Immature natural killer cell (primary cell): ENCODE measurements around the gene NTPCR. TPM values are rescaled to one million over a fixed set of nuclear protein-coding genes. Genes with fewer than 3 reads are reported as not detected.
"Not testable (repeated sequence)": the region's sequence is repeated elsewhere in the genome, so short reads cannot be mapped to it uniquely, and the experiment has no call there.

Experiments
- DNase-seq, 3 donors: peaks; one replicate each; pipeline ENCODE4 v3.0.0; 2022; ENCODE audit warnings: mixed read lengths in 1 of 3
- H3K27ac Mint-ChIP-seq, 6 donors: one replicate each; pipeline ENCODE4 v1.8.0; 2020; ENCODE audit warnings: mixed read lengths in 6 of 6, mild to moderate bottlenecking in 5 of 6, inconsistent platforms in 4 of 6, moderate library complexity in 3 of 6
- H3K27me3 Mint-ChIP-seq, 3 donors: one replicate each; pipeline ENCODE4 v1.8.0; 2020 to 2021; ENCODE audit warnings: low read depth in 3 of 3, mild to moderate bottlenecking in 3 of 3, mixed read lengths in 3 of 3, moderate library complexity in 3 of 3, inconsistent platforms in 1 of 3
- H3K36me3 Mint-ChIP-seq, 3 donors: one replicate each; pipeline ENCODE4 v1.8.0; 2020; ENCODE audit warnings: mixed read lengths in 3 of 3, inconsistent platforms in 2 of 3, mild to moderate bottlenecking in 2 of 3
- H3K4me1 Mint-ChIP-seq, 2 donors: one replicate each; pipeline ENCODE4 v1.8.0; 2020; ENCODE audit warnings: inconsistent platforms in 2 of 2, mild to moderate bottlenecking in 2 of 2, mixed read lengths in 2 of 2, moderate library complexity in 1 of 2
- H3K4me3 Mint-ChIP-seq, 5 donors: one replicate each; pipeline ENCODE4 v1.8.0; 2020; ENCODE audit warnings: mild to moderate bottlenecking in 5 of 5, mixed read lengths in 5 of 5, inconsistent platforms in 3 of 5, moderate library complexity in 3 of 5
- H3K9me3 Mint-ChIP-seq, 6 donors: one replicate each; pipeline ENCODE4 v1.8.0; 2020; ENCODE audit warnings: mild to moderate bottlenecking in 6 of 6, mixed read lengths in 6 of 6, inconsistent platforms in 4 of 6, moderate library complexity in 3 of 6
- polyA plus RNA-seq, 3 donors: library from polyadenylated mRNA; unstranded; fragments of 300-500 nt; fragmentation: Illumina TruSeq; gene quantifications; one replicate each; pipeline ENCODE4 v1.2.3, GENCODE V29; 2021

The NTPCR gene
- 10 to 100 TPM; 34.3 to 71.2 (median 57.3) TPM for polyA plus RNA-seq

GRCh38 chr1:232950197-232951176, at the start of gene NTPCR:
TSS of gene NTPCR (plus strand) at chr1:232950611. CDS start at chr1:232950711, 100 bp downstream.
- peaks cover 43 to 48% of the 10 kb centered on the region in 2 donors for H3K4me1 Mint-ChIP-seq
- peak; percentile 92 to 95 (median 94) for DNase-seq
- peak within 1 kb of the TSS; percentile 81 to 97 (median 94) for H3K27ac Mint-ChIP-seq
- H3K27me3 Mint-ChIP-seq, result peaks cover 2 to 15% (median 8%) of the 10 kb centered on the region in 3 donors
- H3K4me3 Mint-ChIP-seq, result peak within 1 kb of the TSS; percentile 95 to 97 (median 97)
- no peaks in the 10 kb centered on the region for H3K36me3 Mint-ChIP-seq
- no peaks in the 10 kb centered on the region for H3K9me3 Mint-ChIP-seq

GRCh38 chr1:232900818-232901217, 49.6 kb upstream of the NTPCR start:
- Mint-ChIP-seq H3K9me3 (no peaks in the 10 kb centered on the region), H3K4me3 (no peak overlapping the region), H3K4me1 (no peaks in the 10 kb centered on the region), H3K27ac (no peak overlapping the region), H3K36me3 (no peaks in the 10 kb centered on the region), H3K27me3 (peaks cover 2 to 9% (median 3%) of the 10 kb centered on the region in 3 donors)
- no peak for DNase-seq

GRCh38 chr1:232901255-232901654, 49.2 kb upstream of the NTPCR start:
- Mint-ChIP-seq H3K4me3 (no peak overlapping the region), H3K9me3 (no peaks in the 10 kb centered on the region), H3K27me3 (peaks cover 2 to 8% (median 8%) of the 10 kb centered on the region in 3 donors), H3K36me3 (no peaks in the 10 kb centered on the region), H3K4me1 (no peaks in the 10 kb centered on the region), H3K27ac (no peak overlapping the region)
- no peak for DNase-seq

- no peak overlapping the region for H3K27ac Mint-ChIP-seq
- no peaks in the 10 kb centered on the region for H3K9me3 Mint-ChIP-seq
- H3K4me1 Mint-ChIP-seq, result no peaks in the 10 kb centered on the region
- H3K36me3 Mint-ChIP-seq, result no peaks in the 10 kb centered on the region
- no peak overlapping the region for H3K4me3 Mint-ChIP-seq
- no peak for DNase-seq
- peaks cover 2 to 14% (median 3%) of the 10 kb centered on the region in 3 donors for H3K27me3 Mint-ChIP-seq
Observed at GRCh38 chr1:232902774-232903350, 47.5 kb upstream of the NTPCR start.

- peaks cover 0 to 17% (median 3%) of the 10 kb centered on the region in 3 donors for H3K27me3 Mint-ChIP-seq
- peaks cover under 1 to 2% of the 10 kb centered on the region in 2 donors for H3K4me1 Mint-ChIP-seq
- H3K4me3 Mint-ChIP-seq, result no peak overlapping the region
- H3K27ac Mint-ChIP-seq, result no peak overlapping the region
- H3K36me3 Mint-ChIP-seq, result no peaks in the 10 kb centered on the region
- H3K9me3 Mint-ChIP-seq, result no peaks in the 10 kb centered on the region
- DNase-seq, result no peak
Observed at GRCh38 chr1:232904131-232904530, 46.3 kb upstream of the NTPCR start.

- Mint-ChIP-seq H3K27ac (no peak overlapping the region), H3K27me3 (peaks cover 0 to 18% (median 3%) of the 10 kb centered on the region in 3 donors)
Observed at GRCh38 chr1:232904566-232904965, 45.8 kb upstream of the NTPCR start.

GRCh38 chr1:232905331-232906034, 44.9 kb upstream of the NTPCR start:
- Mint-ChIP-seq H3K27ac (no peak overlapping the region), H3K27me3 (peaks cover 0 to 18% (median 0%) of the 10 kb centered on the region in 3 donors), H3K4me3 (no peak overlapping the region), H3K4me1 (peaks cover 14 to 16% of the 10 kb centered on the region in 2 donors), H3K36me3 (no peaks in the 10 kb centered on the region), H3K9me3 (no peaks in the 10 kb centered on the region)
- DNase-seq, result no peak

More at GRCh38 chr1:232904566-232904965, 45.8 kb upstream of the NTPCR start:
- Mint-ChIP-seq H3K4me3 (no peak overlapping the region), H3K4me1 (peaks cover 5 to 7% of the 10 kb centered on the region in 2 donors), H3K9me3 (no peaks in the 10 kb centered on the region), H3K36me3 (no peaks in the 10 kb centered on the region)
- DNase-seq, result no peak

- no peak overlapping the region for H3K4me3 Mint-ChIP-seq
- H3K27me3 Mint-ChIP-seq, result peaks cover 0 to 18% (median 0%) of the 10 kb centered on the region in 3 donors
- DNase-seq, result no peak
- H3K4me1 Mint-ChIP-seq, result peaks cover 23 to 26% of the 10 kb centered on the region in 2 donors
- H3K27ac Mint-ChIP-seq, result no peak overlapping the region
- no peaks in the 10 kb centered on the region for H3K9me3 Mint-ChIP-seq
- H3K36me3 Mint-ChIP-seq, result no peaks in the 10 kb centered on the region
Observed at GRCh38 chr1:232906441-232906840, 44.0 kb upstream of the NTPCR start.

- H3K4me3 Mint-ChIP-seq, result no peak overlapping the region
- peaks cover 23 to 28% of the 10 kb centered on the region in 2 donors for H3K4me1 Mint-ChIP-seq
- no peak overlapping the region for H3K27ac Mint-ChIP-seq
- H3K27me3 Mint-ChIP-seq, result peaks cover 0 to 18% (median 0%) of the 10 kb centered on the region in 3 donors
- no peak for DNase-seq
- no peaks in the 10 kb centered on the region for H3K36me3 Mint-ChIP-seq
- H3K9me3 Mint-ChIP-seq, result no peaks in the 10 kb centered on the region
Observed at GRCh38 chr1:232908831-232909230, 41.6 kb upstream of the NTPCR start.

GRCh38 chr1:232909752-232910151, 40.7 kb upstream of the NTPCR start:
- no peak for DNase-seq
- Mint-ChIP-seq H3K4me1 (peaks cover 23 to 28% of the 10 kb centered on the region in 2 donors), H3K27ac (no peak overlapping the region), H3K27me3 (peaks cover 0 to 18% (median 0%) of the 10 kb centered on the region in 3 donors), H3K9me3 (no peaks in the 10 kb centered on the region), H3K36me3 (no peaks in the 10 kb centered on the region), H3K4me3 (peak overlapping the region in 2 of 5 donors; percentile 1 to 10)

GRCh38 chr1:232911027-232911599, 39.3 kb upstream of the NTPCR start:
- Mint-ChIP-seq H3K27ac (no peak overlapping the region), H3K36me3 (no peaks in the 10 kb centered on the region), H3K4me3 (no peak overlapping the region), H3K9me3 (no peaks in the 10 kb centered on the region), H3K27me3 (peaks cover 0 to 11% (median 0%) of the 10 kb centered on the region in 3 donors), H3K4me1 (peaks cover 23 to 28% of the 10 kb centered on the region in 2 donors)
- DNase-seq, result no peak

- Mint-ChIP-seq H3K4me1 (peaks cover 23 to 28% of the 10 kb centered on the region in 2 donors), H3K9me3 (no peaks in the 10 kb centered on the region), H3K27ac (no peak overlapping the region), H3K36me3 (peaks cover 0 to 3% (median 0%) of the 10 kb centered on the region in 3 donors), H3K27me3 (peaks cover 0 to 3% (median 0%) of the 10 kb centered on the region in 3 donors), H3K4me3 (no peak overlapping the region)
- DNase-seq, result no peak
Observed at GRCh38 chr1:232912845-232913580, 37.4 kb upstream of the NTPCR start.

- peaks cover 22 to 24% of the 10 kb centered on the region in 2 donors for H3K4me1 Mint-ChIP-seq
- not testable (repeated sequence) for H3K27ac Mint-ChIP-seq, DNase-seq, H3K9me3 Mint-ChIP-seq, H3K27me3 Mint-ChIP-seq, H3K36me3 Mint-ChIP-seq, H3K4me3 Mint-ChIP-seq
Observed at GRCh38 chr1:232914271-232914670, 36.1 kb upstream of the NTPCR start.
